LNCAP (cell line): ENCODE measurements around the gene KCNMA1.

Experiments
- CTCF ChIP-seq: fragments of 450-650 bp; IDR thresholded peaks from 2 replicates; pipeline ENCODE4 v1.5.1; 2017; ENCODE audit warnings: mild to moderate bottlenecking

The KCNMA1 gene

GRCh38 chr10:77197544-77197943, 440.1 kb downstream of the KCNMA1 start:
- TF ChIP-seq CTCF = no peak

GRCh38 chr10:77196614-77197013, 441.0 kb downstream of the KCNMA1 start:
- no peak for TF ChIP-seq CTCF

GRCh38 chr10:77195101-77195500, 442.5 kb downstream of the KCNMA1 start:
- TF ChIP-seq CTCF = no peak

DNA sequence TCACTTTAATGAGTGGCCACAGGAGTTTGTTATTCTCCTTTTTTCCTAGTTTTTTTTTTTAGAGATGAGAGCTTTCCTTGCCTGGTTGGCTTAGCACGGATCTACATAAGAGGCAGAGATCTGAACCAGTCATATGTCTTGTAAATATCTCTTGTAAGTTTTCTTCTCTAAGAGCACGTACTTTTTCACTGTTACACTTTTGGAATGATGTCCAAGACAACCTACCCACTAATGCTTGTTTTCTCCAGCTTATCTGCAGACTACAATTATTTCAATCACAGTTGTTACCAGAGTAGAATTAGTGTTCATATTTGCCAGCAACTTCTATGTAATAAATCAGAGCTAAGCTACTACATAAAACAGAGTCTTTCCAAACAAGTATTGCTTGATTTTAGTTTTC, 444.6 kb downstream of the KCNMA1 start:
- no peak for TF ChIP-seq CTCF

- no peak for TF ChIP-seq CTCF
Measured at GRCh38 chr10:77192402-77192801, 445.2 kb downstream of the KCNMA1 start.

DNA sequence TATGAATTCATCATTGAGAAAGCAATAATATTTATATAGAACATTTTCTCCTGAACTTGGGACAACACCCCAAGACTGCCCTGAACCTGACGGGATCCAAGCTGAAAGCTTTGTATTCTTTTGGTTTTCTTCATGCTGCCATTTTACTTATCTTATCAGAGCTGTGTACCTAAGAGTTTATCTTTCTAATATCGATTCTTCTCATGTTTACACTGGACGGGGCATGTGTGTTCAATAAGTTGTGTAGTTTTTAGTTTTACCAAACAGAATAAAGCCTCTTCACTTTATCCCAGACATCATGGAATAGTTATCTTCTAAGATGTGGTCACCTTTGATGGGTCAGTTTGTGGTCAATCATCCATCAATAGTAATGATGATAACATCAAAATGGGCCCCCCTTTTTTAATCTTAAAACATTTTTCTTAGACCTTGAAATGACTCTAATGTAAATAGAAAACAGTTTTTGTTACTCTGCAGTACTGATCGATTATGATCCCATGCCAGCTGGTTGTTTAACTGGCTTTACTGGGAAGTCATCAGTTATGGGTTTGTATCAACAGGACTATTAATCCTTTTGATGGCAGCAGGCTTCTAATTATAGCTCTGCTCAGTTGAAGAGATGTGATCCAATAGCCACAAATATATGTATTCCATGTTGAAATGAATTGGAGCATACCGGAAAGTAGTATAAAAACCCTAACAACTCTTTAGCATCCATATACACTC, 446.1 kb downstream of the KCNMA1 start:
- no peak for TF ChIP-seq CTCF

GRCh38 chr10:77190291-77190690, 447.3 kb downstream of the KCNMA1 start:
- TF ChIP-seq CTCF = no peak

GRCh38 chr10:77189520-77189919, 448.1 kb downstream of the KCNMA1 start:
- TF ChIP-seq CTCF = no peak
